Measurements from ENCODE around the gene C5. TPM values are rescaled to one million over a fixed set of nuclear protein-coding genes. Genes with fewer than 3 reads are reported as not detected.

Gene C5
- total RNA-seq, 2 donors from 2014 or later, result 59.5 to 96.6 TPM

GRCh38 chr9:120951960-120952618 is 98.0 kb downstream of the C5 start:
- Mint-ChIP-seq H3K4me1 (peaks cover 5% of the 10 kb centered on the region), H3K27me3 (ENCODE audit: insufficient read depth) (no peaks in the 10 kb centered on the region), H3K9me3 (no peaks in the 10 kb centered on the region), H3K27ac (no peak overlapping the region), H3K4me3 (no peak overlapping the region), H3K36me3 (ENCODE audit: low read depth) (peaks cover 36% of the 10 kb centered on the region)
- no peak overlapping the region for H3K27ac ChIP-seq (ENCODE audit: low read depth, low read length)
- WGBS, 2 experiments (ENCODE audit: insufficient coverage in 1 of 2, insufficient read length in 1 of 2), result 88 to 95% methylated on average over 3 to 9 of the region's 9 CpGs
- no peak overlapping the region for H3K9ac ChIP-seq (ENCODE audit: extremely low read depth, low read length, poor library complexity, severe bottlenecking)
- peaks cover 35% of the 10 kb centered on the region for H3K36me3 ChIP-seq (ENCODE audit: control insufficient read depth, insufficient read depth, low read length)
- no peaks in the 10 kb centered on the region for H3K27me3 ChIP-seq (ENCODE audit: control insufficient read depth, insufficient read depth, low read length, poor library complexity, severe bottlenecking)
- DNase-seq, result no peak
- TF ChIP-seq CTCF (conservative IDR thresholded peaks at IDR 0.05), result no peak
- no peaks in the 10 kb centered on the region for H3K4me1 ChIP-seq (ENCODE audit: control insufficient read depth, insufficient read depth, low read length)
- no peak overlapping the region for H3K4me3 ChIP-seq (ENCODE audit: low read length)
- H3K9me3 ChIP-seq (ENCODE audit: control insufficient read depth, low read length), result no peaks in the 10 kb centered on the region

- Mint-ChIP-seq H3K36me3 (ENCODE audit: low read depth) (peaks cover 27% of the 10 kb centered on the region), H3K9me3 (no peaks in the 10 kb centered on the region), H3K4me3 (no peak overlapping the region), H3K4me1 (peaks cover 5% of the 10 kb centered on the region), H3K27ac (no peak overlapping the region), H3K27me3 (ENCODE audit: insufficient read depth) (no peaks in the 10 kb centered on the region)
- TF ChIP-seq CTCF (conservative IDR thresholded peaks at IDR 0.05), result no peak
- Histone ChIP-seq H3K27ac (ENCODE audit: low read depth, low read length) (no peak overlapping the region), H3K4me3 (ENCODE audit: low read length) (no peak overlapping the region), H3K27me3 (ENCODE audit: control insufficient read depth, insufficient read depth, low read length, poor library complexity, severe bottlenecking) (no peaks in the 10 kb centered on the region), H3K4me1 (ENCODE audit: control insufficient read depth, insufficient read depth, low read length) (no peaks in the 10 kb centered on the region), H3K36me3 (ENCODE audit: control insufficient read depth, insufficient read depth, low read length) (peaks cover 29% of the 10 kb centered on the region), H3K9ac (ENCODE audit: extremely low read depth, low read length, poor library complexity, severe bottlenecking) (no peak overlapping the region), H3K9me3 (ENCODE audit: control insufficient read depth, low read length) (no peaks in the 10 kb centered on the region)
- DNase-seq, result no peak
- 90% methylated on average over 5 to 8 of the region's 8 CpGs for WGBS, 2 experiments (ENCODE audit: insufficient coverage in 1 of 2, insufficient read length in 1 of 2)
These were observed 99.4 kb downstream of the C5 start for GRCh38 chr9:120950421-120951388.

GRCh38 chr9:120949290-120949689 is 100.8 kb downstream of the C5 start:
- Mint-ChIP-seq H3K36me3 (ENCODE audit: low read depth) (peaks cover 24% of the 10 kb centered on the region), H3K4me3 (no peak overlapping the region), H3K27ac (no peak overlapping the region), H3K4me1 (peaks cover 5% of the 10 kb centered on the region), H3K9me3 (no peaks in the 10 kb centered on the region), H3K27me3 (ENCODE audit: insufficient read depth) (no peaks in the 10 kb centered on the region)
- H3K9me3 ChIP-seq (ENCODE audit: control insufficient read depth, low read length), result no peaks in the 10 kb centered on the region
- no peak overlapping the region for H3K9ac ChIP-seq (ENCODE audit: extremely low read depth, low read length, poor library complexity, severe bottlenecking)
- no peak for DNase-seq
- H3K4me3 ChIP-seq (ENCODE audit: low read length), result no peak overlapping the region
- no peaks in the 10 kb centered on the region for H3K4me1 ChIP-seq (ENCODE audit: control insufficient read depth, insufficient read depth, low read length)
- H3K27ac ChIP-seq (ENCODE audit: low read depth, low read length), result no peak overlapping the region
- TF ChIP-seq CTCF (conservative IDR thresholded peaks at IDR 0.05), result no peak
- H3K27me3 ChIP-seq (ENCODE audit: control insufficient read depth, insufficient read depth, low read length, poor library complexity, severe bottlenecking), result no peaks in the 10 kb centered on the region
- H3K36me3 ChIP-seq (ENCODE audit: control insufficient read depth, insufficient read depth, low read length), result peaks cover 24% of the 10 kb centered on the region
- WGBS, 2 experiments (ENCODE audit: insufficient coverage in 1 of 2, insufficient read length in 1 of 2), result 85 to 88% methylated on average over 1 to 2 of the region's 2 CpGs

Data from endodermal cell (in vitro differentiated cells).